Activated CD4-positive, alpha-beta T cell treated with anti-CD3 and anti-CD28 coated beads, Interleukin-2, amount 50 U/mL, for 1 hour (primary cell): ENCODE results near the gene PAAF1.
"Not testable (repeated sequence)": the region's sequence is repeated elsewhere in the genome, so short reads cannot be mapped to it uniquely, and the experiment has no call there.

Source experiments
- DNase-seq: peaks from one replicate; pipeline ENCODE4 v3.0.0-alpha.2; 2020

The PAAF1 gene

GRCh38 chr11:73888244-73888643 is 11.4 kb downstream of the PAAF1 start:
- DNase-seq = no peak

GRCh38 chr11:73889019-73889418 is 12.2 kb downstream of the PAAF1 start:
- DNase-seq = no peak

- DNase-seq = no peak
Measured at GRCh38 chr11:73889536-73889935, 12.7 kb downstream of the PAAF1 start.

GRCh38 chr11:73893041-73893440 is 16.2 kb downstream of the PAAF1 start:
- DNase-seq = no peak

GRCh38 chr11:73894725-73895335 is 18.0 kb downstream of the PAAF1 start:
- DNase-seq = no peak

- no peak for DNase-seq
Measured at GRCh38 chr11:73902303-73902702, 25.5 kb downstream of the PAAF1 start.

- no peak for DNase-seq
Measured at GRCh38 chr11:73907191-73907590, 30.4 kb downstream of the PAAF1 start.

GRCh38 chr11:73912026-73912425 is 35.2 kb downstream of the PAAF1 start:
- DNase-seq = no peak

GRCh38 chr11:73913472-73913871 is 36.7 kb downstream of the PAAF1 start:
- DNase-seq = no peak

- DNase-seq = no peak
Measured at GRCh38 chr11:73914284-73914683, 37.5 kb downstream of the PAAF1 start.

- DNase-seq = no peak
Measured at GRCh38 chr11:73916435-73916834, 39.6 kb downstream of the PAAF1 start.

GRCh38 chr11:73921180-73921579 is 44.4 kb downstream of the PAAF1 start:
- no peak for DNase-seq

- no peak for DNase-seq
Measured at GRCh38 chr11:73929388-73929787, 52.6 kb downstream of the PAAF1 start.

GRCh38 chr11:73931039-73931645 is 54.3 kb downstream of the PAAF1 start:
- no peak for DNase-seq

GRCh38 chr11:73931951-73932350 is 55.2 kb downstream of the PAAF1 start:
- DNase-seq = no peak

GRCh38 chr11:73932781-73933180 is 56.0 kb downstream of the PAAF1 start:
- no peak for DNase-seq

GRCh38 chr11:73936047-73936446 is 59.2 kb downstream of the PAAF1 start:
- DNase-seq = not testable (repeated sequence)

- DNase-seq = no peak
Measured at GRCh38 chr11:73939096-73939495, 62.3 kb downstream of the PAAF1 start.

GRCh38 chr11:73940801-73941570 is 64.2 kb downstream of the PAAF1 start:
- DNase-seq = no peak

- no peak for DNase-seq
Measured at GRCh38 chr11:73942010-73942409, 65.2 kb downstream of the PAAF1 start.

GRCh38 chr11:73944085-73944484 is 67.3 kb downstream of the PAAF1 start:
- no peak for DNase-seq

- no peak for DNase-seq
Measured at GRCh38 chr11:73944901-73945300, 68.1 kb downstream of the PAAF1 start.

GRCh38 chr11:73945396-73945795 is 68.6 kb downstream of the PAAF1 start:
- DNase-seq = no peak

- DNase-seq = no peak
Measured at GRCh38 chr11:73946798-73947458, 70.1 kb downstream of the PAAF1 start.
